Tibial nerve (tissue), 4 donors: ENCODE measurements around the gene SHISAL1. TPM values are rescaled to one million over a fixed set of nuclear protein-coding genes. Genes with fewer than 3 reads are reported as not detected.

ENCODE experiments used
- DNase-seq, 2 donors: peaks; one replicate each; pipeline ENCODE4 v3.0.0-alpha.2; 2019; ENCODE audit warnings: low spot score in 2 of 2
- H3K27ac ChIP-seq, 4 donors: fragments of 200-600 bp; sonication (generic) in 3 of 4; one replicate each; pipeline ENCODE4 v1.5.1; 2017 to 2019; ENCODE audit warnings: mild to moderate bottlenecking in 1 of 4
- H3K27me3 ChIP-seq, 2 donors: fragments of 200-600 bp; sonication (generic) in 1 of 2; one replicate each; pipeline versions ENCODE4 v1.5.1 to v1.6.0; 2017 to 2019
- H3K36me3 ChIP-seq, 3 donors: fragments of 200-600 bp; sonication (generic); one replicate each; pipeline ENCODE4 v1.5.1; 2018 to 2019
- H3K4me1 ChIP-seq, 4 donors: fragments of 200-600 bp; sonication (generic) in 3 of 4; one replicate each; pipeline ENCODE4 v1.5.1; 2017 to 2019
- H3K4me3 ChIP-seq, 4 donors: fragments of 200-600 bp; sonication (generic) in 3 of 4; one replicate each; pipeline ENCODE4 v1.5.1; 2017 to 2019; ENCODE audit warnings: mild to moderate bottlenecking in 1 of 4, moderate library complexity in 1 of 4
- H3K9me3 ChIP-seq, 4 donors: fragments of 200-600 bp; sonication (generic) in 3 of 4; one replicate each; pipeline ENCODE4 v1.5.1; 2017 to 2019
- CTCF ChIP-seq, 5 experiments: fragments of 200-600 bp in 3 of 5; fragments of 450-650 bp in 2 of 5; sonication (generic) in 3 of 5; IDR thresholded peaks; one replicate each; pipeline ENCODE4 v1.5.1; 2016 to 2019; ENCODE audit warnings: antibody characterized with exemption in 5 of 5, mild to moderate bottlenecking in 3 of 5, moderate library complexity in 2 of 5
- EP300 ChIP-seq, 2 donors: sonication (generic); formaldehyde crosslinking; IDR thresholded peaks; one replicate each; pipeline ENCODE4 v1.6.1; 2017; ENCODE audit warnings: antibody characterized with exemption in 2 of 2, mild to moderate bottlenecking in 1 of 2
- POLR2A ChIP-seq, 2 donors: fragments of 450-650 bp; IDR thresholded peaks; one replicate each; pipeline ENCODE4 v1.6.1; 2017; ENCODE audit warnings: antibody characterized with exemption in 2 of 2, mild to moderate bottlenecking in 2 of 2, moderate library complexity in 2 of 2
- WGBS, 2 donors: methylation state at CpG; one replicate each; pipeline ENCODE4 v1.1.5; 2018; 5-methylcytosine and 5-hydroxymethylcytosine counted together
- total RNA-seq, 4 donors: library from RNA; depleted of rRNA; stranded (reverse); fragments of >200 nt; gene quantifications; one replicate each; pipeline ENCODE4 v1.1.0, GENCODE V29; 2016

SHISAL1 gene
- total RNA-seq, 4 donors from 2014 or later, result 0.22 to 1.0 (median 0.59) TPM

- 62 to 68% methylated on average over 21 of the region's 21 CpGs for WGBS, 2 donors
- TF ChIP-seq POLR2A (IDR thresholded peaks at IDR 0.05), result no peak
- TF ChIP-seq CTCF (IDR thresholded peaks at IDR 0.05), result no peak
- no peak for TF ChIP-seq EP300 (IDR thresholded peaks at IDR 0.05)
These were observed 24.4 kb upstream of the SHISAL1 start for GRCh38 chr22:44336962-44337677.

GRCh38 chr22:44335903-44336803, 23.4 kb upstream of the SHISAL1 start:
- DNase-seq, result no peak
- no peak overlapping the region for H3K4me3 ChIP-seq
- WGBS, 2 donors, result 68 to 86% methylated on average over 8 to 11 of the region's 11 CpGs

More at GRCh38 chr22:44336962-44337677, 24.4 kb upstream of the SHISAL1 start:
- no peak overlapping the region for H3K27ac ChIP-seq
- H3K36me3 ChIP-seq, result no peaks in the 10 kb centered on the region
- H3K4me3 ChIP-seq, result no peak overlapping the region
- no peaks in the 10 kb centered on the region for H3K9me3 ChIP-seq
- H3K4me1 ChIP-seq, result peaks cover 0 to 12% (median 0%) of the 10 kb centered on the region in 4 donors
- no peak for DNase-seq
- H3K27me3 ChIP-seq, result peaks cover 0 to 26% of the 10 kb centered on the region in 2 donors

GRCh38 chr22:44335066-44335839, 22.5 kb upstream of the SHISAL1 start:
- WGBS, 2 donors, result 92 to 95% methylated on average over 9 of the region's 9 CpGs
- H3K36me3 ChIP-seq, result no peaks in the 10 kb centered on the region
- DNase-seq, result no peak
- TF ChIP-seq CTCF (IDR thresholded peaks at IDR 0.05) (no peak), POLR2A (IDR thresholded peaks at IDR 0.05) (no peak), EP300 (IDR thresholded peaks at IDR 0.05) (no peak)
- no peak overlapping the region for H3K27ac ChIP-seq
- H3K4me3 ChIP-seq, result no peak overlapping the region
- peaks cover 0 to 15% (median 3%) of the 10 kb centered on the region in 4 donors for H3K4me1 ChIP-seq
- peaks cover 0 to 36% of the 10 kb centered on the region in 2 donors for H3K27me3 ChIP-seq
- H3K9me3 ChIP-seq, result no peaks in the 10 kb centered on the region

More at GRCh38 chr22:44335903-44336803, 23.4 kb upstream of the SHISAL1 start:
- H3K27ac ChIP-seq, result no peak overlapping the region
- no peak for TF ChIP-seq EP300 (IDR thresholded peaks at IDR 0.05)
- TF ChIP-seq POLR2A (IDR thresholded peaks at IDR 0.05), result no peak
- no peak for TF ChIP-seq CTCF (IDR thresholded peaks at IDR 0.05)
- H3K4me1 ChIP-seq, result peaks cover 0 to 11% (median 0%) of the 10 kb centered on the region in 4 donors
- no peaks in the 10 kb centered on the region for H3K9me3 ChIP-seq
- H3K36me3 ChIP-seq, result no peaks in the 10 kb centered on the region
- H3K27me3 ChIP-seq, result peaks cover 0 to 28% of the 10 kb centered on the region in 2 donors

- Histone ChIP-seq H3K27me3 (peaks cover 0 to 48% of the 10 kb centered on the region in 2 donors), H3K36me3 (no peaks in the 10 kb centered on the region), H3K4me3 (no peak overlapping the region), H3K4me1 (peaks cover 0 to 15% (median 3%) of the 10 kb centered on the region in 4 donors), H3K27ac (no peak overlapping the region), H3K9me3 (no peaks in the 10 kb centered on the region)
- 81% methylated on average over 13 of the region's 13 CpGs for WGBS, 2 donors
- DNase-seq, result no peak
- TF ChIP-seq CTCF (IDR thresholded peaks at IDR 0.05) (no peak), POLR2A (IDR thresholded peaks at IDR 0.05) (no peak), EP300 (IDR thresholded peaks at IDR 0.05) (no peak)
These were observed 21.3 kb upstream of the SHISAL1 start for GRCh38 chr22:44333847-44334635.
